Measurements from ENCODE around the gene GALNT11.
"Not testable (repeated sequence)": the region's sequence is repeated elsewhere in the genome, so short reads cannot be mapped to it uniquely, and the experiment has no call there.

Gene GALNT11

GRCh38 chr7:152027491-152028365, 2.3 kb downstream of the GALNT11 start:
- DNase-seq (ENCODE audit: low spot score) = not testable (repeated sequence)

DNA sequence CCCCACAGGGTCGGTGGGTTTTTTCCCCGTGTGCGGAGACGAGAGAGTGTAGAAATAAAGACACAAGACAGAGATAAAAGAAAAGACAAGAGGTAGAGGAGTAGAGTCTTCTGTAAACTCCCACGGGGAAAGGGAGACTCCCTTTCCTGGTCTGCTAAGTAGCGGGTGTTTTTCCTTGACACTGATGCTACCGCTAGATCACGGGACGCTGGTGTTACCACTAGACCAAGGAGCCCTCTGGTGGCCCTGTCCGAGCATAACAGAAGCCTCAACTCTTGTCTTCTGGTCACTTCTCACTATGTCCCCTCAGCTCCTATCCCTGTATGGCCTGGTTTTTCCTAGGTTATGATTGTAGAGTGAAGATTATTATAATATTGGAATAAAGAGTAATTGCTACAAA, 4.6 kb downstream of the GALNT11 start:
- not testable (repeated sequence) for DNase-seq (ENCODE audit: low spot score)

DNA sequence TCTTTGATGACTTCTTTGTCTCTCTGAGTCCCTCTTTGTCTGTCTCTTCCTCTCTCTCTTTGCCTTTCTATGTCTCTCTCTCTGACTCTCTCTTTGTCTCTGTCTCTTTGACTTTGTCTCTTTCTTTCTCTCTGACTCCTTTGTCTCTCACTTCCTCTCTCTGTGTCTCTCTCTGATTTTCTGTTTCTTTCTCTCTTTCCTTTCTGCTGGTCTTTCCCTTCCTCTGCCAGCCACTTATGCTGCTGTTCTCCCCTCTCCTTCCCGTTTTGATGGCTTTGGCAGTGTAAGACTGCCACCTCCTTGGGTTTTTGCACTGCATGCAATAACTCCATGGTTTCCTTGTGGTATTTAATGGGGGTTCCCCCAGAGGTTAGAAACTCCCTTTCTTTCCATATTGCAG, 5.2 kb downstream of the GALNT11 start:
- not testable (repeated sequence) for DNase-seq (ENCODE audit: low spot score)

- DNase-seq (ENCODE audit: low spot score) = no peak
Observed at GRCh38 chr7:152035817-152036216, 10.3 kb downstream of the GALNT11 start.

DNA sequence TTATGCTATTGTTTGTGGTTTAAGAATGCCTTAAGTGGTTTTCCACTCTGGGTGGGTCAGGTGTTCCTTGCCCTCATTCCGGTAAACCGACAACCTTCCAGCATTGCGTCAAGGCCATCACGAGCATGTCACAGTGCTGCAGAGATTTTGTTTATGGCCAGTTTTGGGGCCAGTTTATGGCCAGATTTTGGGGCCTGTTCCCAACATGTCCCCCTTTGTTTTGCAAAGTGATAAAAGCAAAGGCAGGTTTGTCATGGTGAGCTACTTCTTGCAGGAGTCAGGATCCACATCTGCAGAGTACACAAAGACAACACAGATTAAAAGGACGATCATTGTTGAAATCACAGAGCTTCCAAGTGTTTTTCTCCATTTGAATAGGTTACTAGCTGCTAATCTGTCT, 12.9 kb downstream of the GALNT11 start:
- not testable (repeated sequence) for DNase-seq (ENCODE audit: low spot score)

- DNase-seq (ENCODE audit: low spot score) = not testable (repeated sequence)
Observed at GRCh38 chr7:152043086-152043485, 17.6 kb downstream of the GALNT11 start.

- DNase-seq (ENCODE audit: low spot score) = not testable (repeated sequence)
Observed at GRCh38 chr7:152044909-152045308, 19.4 kb downstream of the GALNT11 start.

DNA sequence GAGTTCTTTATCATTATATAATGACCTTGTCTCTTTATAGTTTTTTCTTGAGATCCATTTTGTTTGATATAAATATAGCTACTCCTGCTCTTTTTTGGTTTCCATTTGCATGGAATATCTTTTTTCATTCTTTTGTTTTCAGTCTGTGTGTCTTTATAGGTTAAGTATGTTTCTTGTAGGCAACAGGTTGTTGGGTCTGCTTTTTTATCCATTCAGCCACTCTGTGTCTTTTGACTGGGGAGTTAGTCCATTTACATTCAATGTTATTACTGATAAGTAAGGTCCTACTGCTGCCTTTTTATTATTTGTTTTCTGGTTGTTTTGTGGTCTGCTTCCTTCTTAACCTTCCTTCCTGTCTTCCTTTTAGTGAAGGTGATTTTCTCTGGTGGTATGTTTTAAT, 21.1 kb downstream of the GALNT11 start:
- DNase-seq (ENCODE audit: low spot score) = no peak

GRCh38 chr7:152048051-152048450, 22.6 kb downstream of the GALNT11 start:
- DNase-seq (ENCODE audit: low spot score) = no peak

- no peak for DNase-seq (ENCODE audit: low spot score)
Observed at GRCh38 chr7:152050547-152050971, 25.1 kb downstream of the GALNT11 start.

DNA sequence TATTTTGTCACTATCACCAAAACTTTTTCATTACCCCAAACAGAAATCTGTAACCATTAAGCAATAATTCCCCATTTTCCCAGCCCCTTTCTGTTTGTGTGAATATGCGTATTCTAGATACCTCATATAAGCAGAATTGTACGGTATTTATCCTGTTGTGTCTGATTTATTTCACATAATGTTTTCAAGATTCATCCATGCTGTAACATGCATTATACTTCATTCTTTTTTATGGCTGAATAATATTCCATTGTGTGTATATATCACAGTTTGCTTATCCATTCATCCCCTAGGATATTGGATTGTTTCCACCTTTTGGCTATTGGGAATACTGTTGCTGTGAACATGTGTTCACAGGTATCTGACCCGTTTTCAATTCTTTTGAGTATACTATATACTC, 26.5 kb downstream of the GALNT11 start:
- DNase-seq (ENCODE audit: low spot score) = no peak

DNA sequence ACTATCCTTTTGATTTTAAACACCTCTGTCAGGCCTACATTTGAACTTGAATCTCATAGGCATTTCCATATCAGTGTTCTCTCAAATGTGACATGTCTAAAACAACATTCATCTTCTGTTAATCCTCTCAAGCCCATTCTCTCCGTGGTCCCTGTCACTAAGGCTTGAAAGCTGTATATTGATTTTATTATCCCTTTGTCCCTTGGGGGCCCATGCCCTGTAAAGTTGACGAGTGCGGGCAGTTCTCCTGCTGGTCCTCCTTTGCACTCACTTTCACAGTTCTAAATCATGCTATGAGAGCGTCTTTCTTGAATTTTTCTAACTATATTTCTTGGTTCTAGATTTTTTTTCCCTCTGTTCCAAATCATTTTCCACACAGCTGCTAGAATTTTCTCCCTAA, 27.3 kb downstream of the GALNT11 start:
- DNase-seq (ENCODE audit: low spot score) = no peak

DNA sequence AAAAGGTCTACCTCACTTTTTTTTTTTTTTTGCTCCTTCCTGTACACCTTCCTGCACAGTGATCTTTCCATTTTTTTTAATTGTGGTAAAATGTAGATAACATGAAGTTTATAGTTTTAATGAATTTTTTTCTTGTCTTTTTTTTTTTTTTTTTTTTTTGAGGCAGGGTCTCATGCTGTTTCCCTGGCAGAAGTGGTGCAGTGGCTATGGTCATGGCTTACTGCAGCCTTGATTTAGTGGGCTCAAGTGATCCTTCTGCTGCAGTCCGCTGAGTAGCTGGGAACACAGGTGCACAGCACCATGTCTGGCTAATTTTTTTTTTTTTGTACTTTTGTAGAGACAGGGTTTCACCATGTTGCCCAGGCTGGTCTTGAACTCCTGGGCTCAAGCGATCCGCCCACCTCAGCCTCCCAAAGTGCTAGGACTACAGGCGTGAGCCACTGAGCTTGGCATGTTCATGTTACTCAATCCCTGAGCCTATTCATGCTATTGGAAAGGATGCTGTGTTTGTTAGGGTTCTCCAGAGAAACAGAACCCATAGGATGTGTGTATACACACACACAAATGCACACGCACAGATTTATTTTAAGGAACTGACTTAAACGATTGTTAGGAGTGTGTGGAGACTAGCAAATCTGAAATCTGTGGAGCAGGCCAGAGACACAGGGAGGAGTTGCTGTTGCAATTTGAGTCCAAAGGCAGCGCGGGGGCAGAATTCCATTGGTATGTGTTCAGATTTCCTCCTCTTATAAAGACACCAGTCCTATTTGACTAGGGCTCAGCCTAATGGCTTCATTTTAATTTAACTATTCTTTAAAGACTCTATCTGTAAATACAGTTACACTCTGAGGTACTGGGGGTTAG, 29.1 kb downstream of the GALNT11 start:
- DNase-seq (ENCODE audit: low spot score) = no peak

DNA sequence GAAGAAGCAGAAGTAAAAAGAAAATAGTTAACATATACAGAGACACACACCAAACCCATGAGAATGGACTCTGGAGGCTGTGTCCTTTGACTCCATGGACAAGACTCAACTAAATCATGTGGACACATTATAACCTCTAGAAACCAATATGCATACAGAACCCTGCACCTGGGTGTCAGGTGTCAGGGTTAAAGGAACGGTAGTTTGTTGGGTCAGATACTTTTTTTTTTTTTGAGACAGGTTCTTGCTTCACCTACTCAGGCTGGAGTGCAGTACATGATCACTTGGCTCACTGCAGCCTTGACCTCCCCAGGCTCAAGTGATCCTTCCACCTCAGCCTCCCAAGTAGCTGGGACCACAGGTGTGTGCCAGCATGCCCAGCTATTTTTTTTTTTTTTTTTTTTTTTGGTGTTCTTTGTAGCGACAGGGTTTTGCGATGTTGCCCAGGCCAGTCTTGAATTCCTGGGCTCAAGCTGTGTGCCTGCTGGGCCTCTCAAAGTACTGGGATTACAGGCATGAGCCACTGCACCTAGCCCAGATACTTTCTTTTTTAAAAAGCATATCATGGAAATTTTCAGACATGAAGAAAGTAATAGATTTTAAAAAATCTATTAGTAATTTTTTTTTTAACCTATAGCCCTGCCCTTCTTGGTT, 31.3 kb downstream of the GALNT11 start:
- no peak for DNase-seq (ENCODE audit: low spot score)

DNA sequence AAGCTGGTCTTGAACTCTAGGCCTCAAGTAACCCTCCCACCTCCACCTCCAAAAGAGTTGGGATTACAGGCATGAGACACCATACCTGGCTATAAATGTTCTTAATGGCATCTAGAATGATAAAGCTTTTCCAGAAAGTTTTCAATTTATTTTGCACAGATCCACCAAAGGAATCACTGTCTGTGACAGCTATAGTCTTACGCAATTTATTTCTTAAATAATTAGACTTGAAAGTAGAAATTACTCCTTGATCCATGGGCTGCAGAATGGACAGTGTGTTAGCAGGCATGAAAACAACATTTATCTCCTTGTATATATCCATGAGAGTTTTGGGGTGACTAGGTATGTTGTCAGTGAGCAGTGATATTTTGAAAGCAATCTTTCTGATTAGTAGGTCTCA, 33.8 kb downstream of the GALNT11 start:
- DNase-seq (ENCODE audit: low spot score) = no peak

- not testable (repeated sequence) for DNase-seq (ENCODE audit: low spot score)
Observed at GRCh38 chr7:152061086-152061485, 35.6 kb downstream of the GALNT11 start.

- DNase-seq (ENCODE audit: low spot score) = not testable (repeated sequence)
Observed at GRCh38 chr7:152063192-152063591, 37.7 kb downstream of the GALNT11 start.

GRCh38 chr7:152063821-152064220, 38.3 kb downstream of the GALNT11 start:
- not testable (repeated sequence) for DNase-seq (ENCODE audit: low spot score)

DNA sequence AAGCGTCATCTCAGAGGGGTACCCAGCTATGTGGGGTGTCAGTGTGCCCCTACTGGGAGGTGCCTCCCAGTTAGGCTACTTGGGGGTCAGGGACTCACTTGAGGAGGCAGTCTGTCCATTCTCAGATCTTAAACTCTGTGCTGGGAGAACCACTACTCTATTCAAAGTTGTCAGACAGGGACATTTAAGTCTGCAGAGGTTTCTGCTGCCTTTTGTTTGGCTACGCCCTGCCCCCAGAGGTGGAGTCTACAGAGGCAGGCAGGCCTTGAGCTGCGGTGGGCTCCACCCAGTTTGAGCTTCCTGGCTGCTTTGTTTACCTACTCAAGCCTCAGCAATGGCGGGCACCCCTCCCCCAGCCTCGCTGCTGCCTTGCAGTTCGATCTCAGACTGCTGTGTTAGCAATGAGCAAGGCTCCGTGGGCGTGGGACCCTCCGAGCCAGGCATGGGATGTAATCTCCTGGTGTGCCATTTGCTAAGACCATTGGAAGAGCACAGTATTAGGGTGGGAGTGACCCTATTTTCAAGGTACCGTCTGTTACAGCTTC, 40.4 kb downstream of the GALNT11 start:
- DNase-seq (ENCODE audit: low spot score) = not testable (repeated sequence)

GRCh38 chr7:152072421-152072820, 46.9 kb downstream of the GALNT11 start:
- DNase-seq (ENCODE audit: low spot score) = no peak

GRCh38 chr7:152073352-152073751, 47.9 kb downstream of the GALNT11 start:
- DNase-seq (ENCODE audit: low spot score) = no peak

- no peak for DNase-seq (ENCODE audit: low spot score)
Observed at GRCh38 chr7:152074673-152075072, 49.2 kb downstream of the GALNT11 start.

All from germinal center (tissue), 1 donor.